Sigmoid colon (tissue), 4 donors: Measurements from ENCODE around the gene AVEN.

ENCODE experiments used
- CTCF ChIP-seq, 4 experiments: fragments of 450-650 bp in 3 of 4; fragments of 200-600 bp in 1 of 4; IDR thresholded peaks; one replicate each; pipeline ENCODE4 v1.5.1; 2016 to 2019; ENCODE audit warnings: antibody characterized with exemption in 4 of 4, mild to moderate bottlenecking in 3 of 4, moderate library complexity in 2 of 4
- EP300 ChIP-seq, 4 donors: sonication (generic); formaldehyde crosslinking; IDR thresholded peaks; one replicate each; pipeline ENCODE4 v1.6.1; 2017; ENCODE audit warnings: antibody characterized with exemption in 4 of 4
- POLR2A ChIP-seq, 2 donors: fragments of 450-650 bp; IDR thresholded peaks; one replicate each; pipeline ENCODE4 v1.6.1; 2016; ENCODE audit warnings: antibody characterized with exemption in 2 of 2, mild to moderate bottlenecking in 2 of 2, moderate library complexity in 2 of 2
- POLR2AphosphoS5 ChIP-seq, 4 donors: sonication (generic); formaldehyde crosslinking; IDR thresholded peaks; one replicate each; pipeline ENCODE4 v1.6.1; 2017; ENCODE audit warnings: antibody characterized with exemption in 4 of 4

DNA sequence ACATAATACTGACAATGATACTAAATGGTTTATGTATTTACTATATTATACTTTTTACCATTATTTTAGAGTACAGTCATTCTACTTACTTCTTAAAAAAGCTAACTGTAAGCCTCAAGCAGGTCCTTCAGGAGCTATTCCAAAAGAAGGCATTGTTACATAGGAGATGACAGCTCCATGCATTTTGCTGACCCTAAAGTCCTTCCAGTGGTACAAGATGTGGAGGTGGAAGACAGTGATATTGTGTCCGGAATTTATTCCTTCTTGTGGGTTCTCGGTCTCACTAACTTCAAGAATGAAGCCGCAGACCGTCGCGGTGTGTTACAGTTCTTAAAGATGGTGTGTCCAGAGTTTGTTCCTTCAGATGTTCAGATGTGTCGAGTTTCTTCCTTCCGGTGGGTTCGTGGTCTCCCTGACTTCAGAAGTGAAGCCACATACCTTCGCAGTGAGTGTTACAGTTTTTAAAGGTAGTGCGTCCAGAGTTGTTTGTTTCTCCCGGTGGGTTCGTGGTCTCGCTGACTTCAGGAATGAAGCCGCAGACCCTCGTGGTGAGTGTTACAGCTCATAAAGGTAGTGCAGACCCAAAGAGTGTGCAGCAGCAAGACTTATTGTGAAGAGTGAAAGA is 20.9 kb downstream of the AVEN start:
- TF ChIP-seq CTCF (IDR thresholded peaks at IDR 0.05), result no peak
- TF ChIP-seq POLR2AphosphoS5 (IDR thresholded peaks at IDR 0.05), result no peak
- no peak for TF ChIP-seq EP300 (IDR thresholded peaks at IDR 0.05)
- TF ChIP-seq POLR2A (IDR thresholded peaks at IDR 0.05), result no peak
